IMR-90 (cell line): ENCODE data around the gene PLPP7. TPM values are rescaled to one million over a fixed set of nuclear protein-coding genes. Genes with fewer than 3 reads are reported as not detected.
A peak's percentile ranks its signal among the peaks of the same experiment; 100 is the strongest.

Experiments used
- ATAC-seq: fragments of 200-7000 bp; cut with Tn5 transposase; 2 replicates; pipeline ENCODE4 v1.9.1; 2020; ENCODE audit warnings: low read depth, mild to moderate bottlenecking, moderate library complexity
- BruUV-seq: library from RNA; stranded (reverse); fragments of 400-500 nt; replicated peaks from 2 replicates; lab custom pipeline; 2021; lab: Mats Ljungman, UMichigan
- CTCF ChIA-PET: fragments of 300-600 bp; formaldehyde crosslinking; extraction: SDS; loops from one replicate; lab custom pipeline; 2021; ENCODE audit warnings: antibody characterized with exemption; lab: Yijun Ruan, JAX
- POLR2A ChIA-PET: fragments of 300-600 bp; sonication (Branson Sonifier 250); formaldehyde crosslinking; loops from one replicate; lab custom pipeline; 2022; ENCODE audit warnings: antibody characterized with exemption; ENCODE audit not compliant: unreplicated experiment; lab: Charles Lee
- DNase-seq: peaks from one replicate; pipeline ENCODE4 v3.0.0; 2013
- H2AFZ ChIP-seq: replicated peaks from 2 replicates; pipeline ENCODE3; 2013; ENCODE audit warnings: low read length, mild to moderate bottlenecking; ENCODE audit not compliant: poor library complexity
- H2AK5ac ChIP-seq: 2 replicates; pipeline ENCODE4 v1.6.1; 2013; ENCODE audit warnings: low read depth, low read length, inconsistent platforms
- H2AK9ac ChIP-seq: replicated peaks from 2 replicates; pipeline ENCODE3; 2013; ENCODE audit warnings: mild to moderate bottlenecking, low read depth, low read length, moderate library complexity; ENCODE audit not compliant: poor library complexity
- H2BK120ac ChIP-seq: 2 replicates; pipeline ENCODE4 v1.6.1; 2013; ENCODE audit warnings: low read depth, low read length, inconsistent platforms
- H2BK15ac ChIP-seq: 3 replicates; pipeline ENCODE4 v1.6.1; 2013; ENCODE audit warnings: low read depth, low read length, inconsistent platforms
- H2BK20ac ChIP-seq: 2 replicates; pipeline ENCODE4 v1.6.1; 2013; ENCODE audit warnings: low read depth, mild to moderate bottlenecking, inconsistent platforms, low read length, moderate library complexity
- H2BK5ac ChIP-seq: 2 replicates; pipeline ENCODE4 v1.6.1; 2013; ENCODE audit warnings: mild to moderate bottlenecking, low read depth, low read length, inconsistent platforms; ENCODE audit not compliant: poor library complexity, severe bottlenecking
- H3K14ac ChIP-seq: replicated peaks from 2 replicates; pipeline ENCODE4 v1.6.1; 2013; ENCODE audit warnings: low read depth, low read length, inconsistent platforms
- H3K18ac ChIP-seq: 2 replicates; pipeline ENCODE4 v1.6.1; 2013; ENCODE audit warnings: low read depth, low read length, control low read depth
- H3K23ac ChIP-seq: 2 replicates; pipeline ENCODE4 v1.6.1; 2013; ENCODE audit warnings: low read depth, low read length, inconsistent platforms
- H3K27ac ChIP-seq: 2 replicates; pipeline ENCODE4 v1.5.1; 2013; ENCODE audit warnings: mild to moderate bottlenecking, control low read depth, low read length; ENCODE audit not compliant: insufficient read depth
- H3K27me3 ChIP-seq: 2 replicates; pipeline ENCODE4 v1.6.1; 2013; ENCODE audit warnings: low read length; ENCODE audit not compliant: control insufficient read depth, insufficient read depth
- H3K36me3 ChIP-seq: 2 replicates; pipeline ENCODE4 v1.6.1; 2013; ENCODE audit warnings: low read length, mixed read lengths; ENCODE audit not compliant: control insufficient read depth, insufficient read depth
- H3K4ac ChIP-seq: 2 replicates; pipeline ENCODE4 v1.6.1; 2013; ENCODE audit warnings: low read depth, low read length, inconsistent platforms
- H3K4me1 ChIP-seq: 2 replicates; pipeline ENCODE4 v1.6.1; 2013; ENCODE audit warnings: low read length, mixed read lengths; ENCODE audit not compliant: control insufficient read depth, insufficient read depth
- H3K4me2 ChIP-seq: 2 replicates; pipeline ENCODE4 v1.6.1; 2013; ENCODE audit warnings: low read depth, mild to moderate bottlenecking, control low read depth, low read length, moderate library complexity
- H3K4me3 ChIP-seq: 2 replicates; pipeline ENCODE4 v1.5.1; 2013; ENCODE audit warnings: low read depth, mild to moderate bottlenecking, control low read depth, low read length, moderate library complexity; ENCODE audit not compliant: insufficient read depth
- H3K56ac ChIP-seq: 2 replicates; pipeline ENCODE4 v1.6.1; 2013; ENCODE audit warnings: low read length, inconsistent platforms; ENCODE audit not compliant: insufficient read depth; ENCODE audit errors: extremely low read depth
- H3K79me1 ChIP-seq, 2 experiments: 2 replicates each; pipeline ENCODE4 v1.6.1; 2013; ENCODE audit warnings: low read length in 2 of 2, inconsistent platforms in 1 of 2, low read depth in 1 of 2
- H3K9ac ChIP-seq: 2 replicates; pipeline ENCODE4 v1.6.1; 2013; ENCODE audit warnings: low read depth, low read length, control low read depth
- H3K9me1 ChIP-seq: 2 replicates; pipeline ENCODE4 v1.6.1; 2013; ENCODE audit warnings: low read length, inconsistent platforms; ENCODE audit not compliant: insufficient read depth
- H3K9me3 ChIP-seq: 2 replicates; pipeline ENCODE4 v1.6.1; 2013; ENCODE audit warnings: low read length; ENCODE audit not compliant: control insufficient read depth, insufficient read depth
- H4K20me1 ChIP-seq: 2 replicates; pipeline ENCODE4 v1.6.1; 2013; ENCODE audit warnings: low read length, inconsistent platforms; ENCODE audit not compliant: insufficient read depth
- H4K5ac ChIP-seq: 2 replicates; pipeline ENCODE4 v1.6.1; 2013; ENCODE audit warnings: mild to moderate bottlenecking, low read depth, low read length, control low read depth
- H4K8ac ChIP-seq, 2 experiments: 2 replicates each; pipeline ENCODE4 v1.6.1; 2013; ENCODE audit warnings: low read depth in 2 of 2, low read length in 2 of 2, control low read depth in 1 of 2, inconsistent platforms in 1 of 2
- H4K91ac ChIP-seq: 2 replicates; pipeline ENCODE4 v1.6.1; 2013; ENCODE audit warnings: low read depth, low read length, inconsistent platforms; ENCODE audit not compliant: insufficient read depth
- BHLHE40 ChIP-seq: fragments of 150-350 bp; IDR thresholded peaks from 2 replicates; pipeline ENCODE4 v1.6.1; 2016; ENCODE audit warnings: mild to moderate bottlenecking, low read depth, low read length
- CHD1 ChIP-seq: IDR thresholded peaks from 2 replicates; pipeline ENCODE4 v1.6.1; 2012; ENCODE audit warnings: low read depth, low read length, improper control_type of control experiment
- ELK1 ChIP-seq: fragments of 150-350 bp; IDR thresholded peaks from 2 replicates; pipeline ENCODE4 v1.6.1; 2016; ENCODE audit warnings: low read depth, mild to moderate bottlenecking, low read length, moderate library complexity, borderline replicate concordance
- FOS ChIP-seq: fragments of 150-350 bp; IDR thresholded peaks from 2 replicates; pipeline ENCODE4 v1.6.1; 2016; ENCODE audit warnings: low read depth, low read length
- MAFK ChIP-seq: IDR thresholded peaks from 2 replicates; pipeline ENCODE4 v1.6.1; 2012; ENCODE audit warnings: low read depth, low read length, improper control_type of control experiment
- MAZ ChIP-seq: IDR thresholded peaks from 2 replicates; pipeline ENCODE4 v1.6.1; 2012; ENCODE audit warnings: low read depth, mild to moderate bottlenecking, low read length, improper control_type of control experiment, moderate library complexity, borderline replicate concordance
- MXI1 ChIP-seq: IDR thresholded peaks from 2 replicates; pipeline ENCODE4 v1.6.1; 2012; ENCODE audit warnings: low read depth, mild to moderate bottlenecking, low read length, moderate library complexity, borderline replicate concordance
- NFE2L2 ChIP-seq: fragments of 150-350 bp; IDR thresholded peaks from 2 replicates; pipeline ENCODE4 v1.6.1; 2016; ENCODE audit warnings: low read depth, mild to moderate bottlenecking, low read length
- RAD21 ChIP-seq: IDR thresholded peaks from 2 replicates; pipeline ENCODE4 v1.6.1; 2012; ENCODE audit warnings: low read length, improper control_type of control experiment
- RCOR1 ChIP-seq: IDR thresholded peaks from 2 replicates; pipeline ENCODE4 v1.6.1; 2012; ENCODE audit warnings: mild to moderate bottlenecking, low read length, improper control_type of control experiment; ENCODE audit not compliant: insufficient replicate concordance
- RFX5 ChIP-seq: IDR thresholded peaks from 2 replicates; pipeline ENCODE4 v1.8.0; 2012; ENCODE audit warnings: low read depth, mild to moderate bottlenecking, low read length, moderate library complexity
- SMC3 ChIP-seq: fragments of 150-350 bp; IDR thresholded peaks from 2 replicates; pipeline ENCODE4 v1.6.1; 2016; ENCODE audit warnings: low read depth, mild to moderate bottlenecking, antibody characterized with exemption, low read length, moderate library complexity
- WGBS, 2 experiments: methylation state at CpG; one replicate each; pipeline versions ENCODE4 v1.1.5 to v1.1.7; 2013; ENCODE audit warnings: missing lambda C conversion rate in 2 of 2; ENCODE audit not compliant: insufficient read length in 1 of 2; ENCODE audit errors: extremely low coverage in 2 of 2; 5-methylcytosine and 5-hydroxymethylcytosine counted together
- dilution Hi-C: fragments of 300-500 bp; cut with HindIII; formaldehyde crosslinking; loops from one replicate; pipeline ENCODE4 v1.14.3; 2018; ENCODE audit warnings: low sequenced_read_pairs; ENCODE audit not compliant: unreplicated experiment
- in situ Hi-C: fragments of 300-500 bp; cut with MboI; formaldehyde crosslinking; loops from 3 replicates; pipeline ENCODE4 v1.14.3; 2019; ENCODE audit warnings: low sequenced_read_pairs, inconsistent platforms, mixed read lengths
- intact Hi-C: fragments of 100-400 bp; cut with micrococcal nuclease; formaldehyde crosslinking; loops from 2 replicates; pipeline ENCODE4 v1.10.0; 2022
- polyA plus RNA-seq, 3 experiments: library from polyadenylated mRNA; depleted of rRNA; stranded (reverse); fragments of >200 nt; gene quantifications; 2 replicates each; pipeline ENCODE4 v1.2.3, GENCODE V29; 2012; ENCODE audit warnings: low replicate concordance in 1 of 3
- total RNA-seq: library from RNA; depleted of rRNA; stranded (reverse); fragments of >200 nt; gene quantifications from 2 replicates; pipeline ENCODE4 v1.2.3, GENCODE V29; 2012

The PLPP7 gene
- total and polyA plus RNA-seq, 2 of the 4 experiments (the other 2 are of a cell fraction), result 0.54 to 1.2 TPM

- no TSS peak for BruUV-seq
- H3K4me3 ChIP-seq, result no peak overlapping the region
- H2BK15ac ChIP-seq, result no peak overlapping the region
- H3K79me1 ChIP-seq, result no peaks in the 10 kb centered on the region
- H2AFZ ChIP-seq, result peak overlapping the region; percentile 93
- TF ChIP-seq SMC3, result no peak
- TF ChIP-seq FOS, result no peak
- no peak for TF ChIP-seq CHD1
- TF ChIP-seq MAFK, result no peak
- TF ChIP-seq RAD21, result no peak
- no peak for TF ChIP-seq NFE2L2
- no peak for TF ChIP-seq RCOR1
- TF ChIP-seq ELK1, result no peak
- TF ChIP-seq RFX5, result no peak
- no peak for TF ChIP-seq MAZ
- no peak for TF ChIP-seq BHLHE40
- TF ChIP-seq MXI1, result no peak
- no peak overlapping the region for H3K56ac ChIP-seq
- H3K4me1 ChIP-seq, result no peaks in the 10 kb centered on the region
- H2AK9ac ChIP-seq, result peak overlapping the region; percentile 65
- 0 out of 2 replicates have a peak overlapping the region, but pooled peaks have one; percentile 19 for H3K9ac ChIP-seq
- H3K14ac ChIP-seq, result no peak overlapping the region
- H3K4ac ChIP-seq, result no peak overlapping the region
- no peaks in the 10 kb centered on the region for H3K9me3 ChIP-seq
- POLR2A ChIA-PET, result no interaction called here
- ATAC-seq (no peak), DNase-seq (no peak)
- H3K27ac ChIP-seq, result no peak overlapping the region
- intact Hi-C loops (no loop called here), in situ Hi-C loops (no loop called here), dilution Hi-C loops (no loop called here)
- 0 out of 2 replicates have a peak overlapping the region, but pooled peaks have one; percentile 8 for H3K4me2 ChIP-seq
- no peaks in the 10 kb centered on the region; the same call in 1 of the 2 replicates for H3K9me1 ChIP-seq
- CTCF ChIA-PET, result no interaction called here
- no peak overlapping the region for H3K23ac ChIP-seq
- H4K20me1 ChIP-seq, result no peaks in the 10 kb centered on the region
- H2BK120ac ChIP-seq, result no peak overlapping the region
- 89% methylated on average over 28 of the region's 34 CpGs; no CpG with 5 or more reads in 1 of the 2 experiments for WGBS, 2 experiments
- no peaks in the 10 kb centered on the region for H3K36me3 ChIP-seq
- no peak overlapping the region for H4K91ac ChIP-seq
- peak overlapping the region in 1 of 2 experiments; percentile 86; a peak in 2 of 4 replicates for H4K8ac ChIP-seq
- peaks cover 5% of the 10 kb centered on the region for H3K27me3 ChIP-seq
- H2AK5ac ChIP-seq, result no peak overlapping the region
- no peak overlapping the region; the same call in 1 of the 2 replicates for H4K5ac ChIP-seq
- H3K18ac ChIP-seq, result no peak overlapping the region
- H2BK20ac ChIP-seq, result no peak overlapping the region
- H2BK5ac ChIP-seq, result no peak overlapping the region
Observed at GRCh38 chr9:131290036-131290766, 678 bp downstream of the PLPP7 start.
